Lower lobe of right lung (tissue), 2 donors: ENCODE data around the gene PKNOX2. TPM values are rescaled to one million over a fixed set of nuclear protein-coding genes. Genes with fewer than 3 reads are reported as not detected.

Source experiments
- ATAC-seq, 2 donors: fragments of 200-7000 bp; cut with Tn5 transposase; one replicate each; pipeline ENCODE4 v1.9.1; 2020 to 2022; ENCODE audit warnings: mild to moderate bottlenecking in 2 of 2, moderate library complexity in 2 of 2
- DNase-seq: peaks from one replicate; pipeline ENCODE4 v3.0.0-alpha.2; 2020
- H3K27ac ChIP-seq: fragments of 200-600 bp; one replicate; pipeline ENCODE4 v1.8.0; 2022
- H3K27me3 ChIP-seq: fragments of 200-600 bp; one replicate; pipeline ENCODE4 v1.8.0; 2022; ENCODE audit warnings: low read depth
- H3K36me3 ChIP-seq: fragments of 200-600 bp; one replicate; pipeline ENCODE4 v1.8.0; 2022; ENCODE audit warnings: mild to moderate bottlenecking
- H3K4me1 ChIP-seq: fragments of 200-600 bp; one replicate; pipeline ENCODE4 v1.8.0; 2022
- H3K4me3 ChIP-seq: fragments of 200-600 bp; one replicate; pipeline ENCODE4 v1.8.0; 2022; ENCODE audit warnings: mild to moderate bottlenecking
- H3K9me3 ChIP-seq: fragments of 200-600 bp; one replicate; pipeline ENCODE4 v1.8.0; 2022
- CTCF ChIP-seq: fragments of 200-600 bp; IDR thresholded peaks from one replicate; pipeline ENCODE4 v1.8.0; 2022; ENCODE audit warnings: antibody characterized with exemption, mild to moderate bottlenecking
- intact Hi-C: fragments of 100-400 bp; cut with DNase I; formaldehyde crosslinking; loops from one replicate; pipeline ENCODE4 v1.11.0; 2022
- total RNA-seq: library from RNA; stranded (reverse); fragmentation: NEBNext Ultra II Directional; extraction: Animal tissue kit (Norgen Biotek cat#: 25700); gene quantifications from one replicate; pipeline ENCODE4 v1.2.1, GENCODE V29; 2021
- donor health status: DM: no; HTN: yes; CAD: no; lungs with severe emphysema.

PKNOX2 gene
- total RNA-seq, 1 donor from 2014 or later: 14.4 TPM

- intact Hi-C loops: no loop called here
- H3K27me3 ChIP-seq: no peaks in the 10 kb centered on the region
- no peaks in the 10 kb centered on the region for H3K4me1 ChIP-seq
- ATAC-seq (peak; percentile 42), DNase-seq (no peak)
- no peaks in the 10 kb centered on the region for H3K9me3 ChIP-seq
- TF ChIP-seq CTCF: no peak
- no peak overlapping the region for H3K4me3 ChIP-seq
- no peak overlapping the region for H3K27ac ChIP-seq
- no peaks in the 10 kb centered on the region for H3K36me3 ChIP-seq
Observed at GRCh38 chr11:125300791-125301218, 136.3 kb downstream of the PKNOX2 start.

- Histone ChIP-seq H3K27ac (no peak overlapping the region), H3K4me1 (no peaks in the 10 kb centered on the region), H3K27me3 (no peaks in the 10 kb centered on the region), H3K4me3 (no peak overlapping the region), H3K36me3 (no peaks in the 10 kb centered on the region), H3K9me3 (no peaks in the 10 kb centered on the region)
- ATAC-seq (no peak), DNase-seq (no peak)
- intact Hi-C loops: no loop called here
- no peak for TF ChIP-seq CTCF
Observed at GRCh38 chr11:125301346-125301745, 136.8 kb downstream of the PKNOX2 start.

- ATAC-seq (no peak), DNase-seq (no peak)
- H3K36me3 ChIP-seq: no peaks in the 10 kb centered on the region
- no peaks in the 10 kb centered on the region for H3K4me1 ChIP-seq
- no peak overlapping the region for H3K4me3 ChIP-seq
- H3K27me3 ChIP-seq: no peaks in the 10 kb centered on the region
- H3K9me3 ChIP-seq: no peaks in the 10 kb centered on the region
- no peak overlapping the region for H3K27ac ChIP-seq
- intact Hi-C loops: no loop called here
- TF ChIP-seq CTCF: no peak
Observed at GRCh38 chr11:125303186-125303585, 138.6 kb downstream of the PKNOX2 start.

- H3K27me3 ChIP-seq: no peaks in the 10 kb centered on the region
- intact Hi-C loops: no loop called here
Observed at GRCh38 chr11:125303694-125304093, 139.1 kb downstream of the PKNOX2 start.

GRCh38 chr11:125304136-125304535 is 139.6 kb downstream of the PKNOX2 start:
- H3K27ac ChIP-seq: no peak overlapping the region
- H3K36me3 ChIP-seq: no peaks in the 10 kb centered on the region
- H3K4me3 ChIP-seq: no peak overlapping the region
- intact Hi-C loops: no loop called here
- no peak for TF ChIP-seq CTCF
- ATAC-seq (no peak), DNase-seq (no peak)
- H3K4me1 ChIP-seq: no peaks in the 10 kb centered on the region
- H3K9me3 ChIP-seq: no peaks in the 10 kb centered on the region
- H3K27me3 ChIP-seq: no peaks in the 10 kb centered on the region

More at GRCh38 chr11:125303694-125304093, 139.1 kb downstream of the PKNOX2 start:
- TF ChIP-seq CTCF: no peak
- ATAC-seq: no peak
- H3K9me3 ChIP-seq: no peaks in the 10 kb centered on the region
- no peak overlapping the region for H3K4me3 ChIP-seq
- H3K27ac ChIP-seq: no peak overlapping the region
- DNase-seq: no peak
- no peaks in the 10 kb centered on the region for H3K4me1 ChIP-seq
- H3K36me3 ChIP-seq: no peaks in the 10 kb centered on the region

GRCh38 chr11:125304876-125305275 is 140.3 kb downstream of the PKNOX2 start:
- Histone ChIP-seq H3K4me1 (no peaks in the 10 kb centered on the region), H3K27ac (no peak overlapping the region), H3K27me3 (no peaks in the 10 kb centered on the region), H3K36me3 (no peaks in the 10 kb centered on the region), H3K9me3 (no peaks in the 10 kb centered on the region), H3K4me3 (no peak overlapping the region)
- intact Hi-C loops: no loop called here
- DNase-seq (no peak), ATAC-seq (no peak)
- TF ChIP-seq CTCF: no peak
